OCI-LY7 (cell line): ENCODE results near the gene AASDHPPT.

Experiments used
- CTCF ChIP-seq: fragments of 200-600 bp; sonication (generic); conservative IDR thresholded peaks from 2 replicates; pipeline ENCODE4 v1.5.1; 2014; ENCODE audit warnings: mild to moderate bottlenecking, antibody characterized with exemption, low read length, moderate library complexity, mixed read lengths
- EZH2phosphoT487 ChIP-seq: fragments of 200-600 bp; sonication (generic); IDR thresholded peaks from 2 replicates; pipeline ENCODE4 v1.6.1; 2018; ENCODE audit warnings: low read depth, borderline replicate concordance, mild to moderate bottlenecking, mixed run types, antibody characterized with exemption, low read length, moderate library complexity, mixed read lengths

DNA sequence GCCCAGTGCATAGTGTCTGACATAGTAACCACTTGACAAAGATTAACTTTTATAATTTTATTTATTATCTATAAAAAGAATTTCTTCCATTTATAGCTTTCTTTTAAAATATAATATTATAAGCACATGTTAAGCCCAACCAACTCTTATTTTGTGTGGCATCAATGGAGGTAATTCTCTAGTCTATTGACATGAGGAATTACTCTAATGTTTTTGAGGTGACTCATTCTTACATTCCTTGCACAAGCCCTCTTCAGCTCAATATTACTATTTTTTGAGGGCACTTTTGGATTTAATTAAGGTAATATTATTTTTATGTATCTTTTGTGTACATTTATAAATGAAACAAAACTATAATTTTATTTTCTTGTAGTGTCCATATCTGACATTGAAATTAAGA, 59.6 kb downstream of the AASDHPPT start:
- TF ChIP-seq CTCF (no peak), EZH2phosphoT487 (no peak)
